CD4-positive, alpha-beta T cell (primary cell): ENCODE measurements around the gene HPCAL4. TPM values are rescaled to one million over a fixed set of nuclear protein-coding genes. Genes with fewer than 3 reads are reported as not detected.

Experiments
- ATAC-seq: fragments of 200-7000 bp; cut with Tn5 transposase; one replicate; pipeline ENCODE4 v1.10.0; 2022; ENCODE audit warnings: mild to moderate bottlenecking; ENCODE audit not compliant: poor library complexity
- CTCF ChIA-PET: fragments of 350-600 bp; sonication (Branson Sonifier 250); formaldehyde crosslinking; loops from one replicate; lab custom pipeline; 2021; ENCODE audit warnings: antibody characterized with exemption, inconsistent platforms; lab: Charles Lee
- POLR2A ChIA-PET: fragments of 350-600 bp; sonication (Branson Sonifier 250); formaldehyde crosslinking; loops from one replicate; lab custom pipeline; 2021; ENCODE audit warnings: antibody characterized with exemption, inconsistent platforms; lab: Charles Lee
- DNase-seq, 14 experiments: peaks; one replicate each; pipeline ENCODE4 v3.0.0-alpha.2; 2013 to 2020; ENCODE audit warnings: mixed read lengths in 2 of 14
- H3K27ac ChIP-seq, 2 donors: one replicate each; pipeline versions ENCODE4 v1.5.1 to v1.7.0; 2013; ENCODE audit warnings: low read length in 2 of 2, low read depth in 1 of 2, mild to moderate bottlenecking in 1 of 2
- H3K27me3 ChIP-seq, 2 experiments: 1 replicate in 1 of 2; 2 replicates in 1 of 2; pipeline versions ENCODE4 v1.6.1 to v1.7.0; 2013; ENCODE audit warnings: low read length in 2 of 2, control low read depth in 1 of 2, mild to moderate bottlenecking in 1 of 2, moderate library complexity in 1 of 2; ENCODE audit not compliant: insufficient read depth in 2 of 2, control insufficient read depth in 1 of 2
- H3K36me3 ChIP-seq: one replicate; pipeline ENCODE4 v1.6.1; 2013; ENCODE audit warnings: low read length, control low read depth; ENCODE audit not compliant: insufficient read depth
- H3K4me1 ChIP-seq: one replicate; pipeline ENCODE4 v1.6.1; 2013; ENCODE audit warnings: low read length, control low read depth; ENCODE audit not compliant: insufficient read depth
- H3K4me3 ChIP-seq: one replicate; pipeline ENCODE4 v1.5.1; 2013; ENCODE audit warnings: mild to moderate bottlenecking, low read length, moderate library complexity
- H3K9me3 ChIP-seq, 2 experiments: 1 replicate in 1 of 2; 2 replicates in 1 of 2; pipeline versions ENCODE4 v1.6.1 to v1.7.0; 2013; ENCODE audit warnings: low read length in 2 of 2, mild to moderate bottlenecking in 2 of 2, control low read depth in 1 of 2, moderate library complexity in 1 of 2; ENCODE audit not compliant: control insufficient read depth in 1 of 2, insufficient read depth in 1 of 2
- H3K27ac Mint-ChIP-seq: one replicate; pipeline ENCODE4 v1.8.0; 2020; ENCODE audit warnings: mixed read lengths
- H3K27me3 Mint-ChIP-seq: one replicate; pipeline ENCODE4 v1.8.0; 2021; ENCODE audit warnings: mixed read lengths
- H3K36me3 Mint-ChIP-seq: one replicate; pipeline ENCODE4 v1.8.0; 2021; ENCODE audit warnings: low read depth, mixed read lengths
- H3K4me1 Mint-ChIP-seq: one replicate; pipeline ENCODE4 v1.8.0; 2021; ENCODE audit warnings: low read depth, mixed read lengths
- H3K4me3 Mint-ChIP-seq: one replicate; pipeline ENCODE4 v1.8.0; 2020; ENCODE audit warnings: mild to moderate bottlenecking, mixed read lengths
- H3K9me3 Mint-ChIP-seq: one replicate; pipeline ENCODE4 v1.8.0; 2020; ENCODE audit warnings: mixed read lengths
- intact Hi-C, 2 experiments: fragments of 100-400 bp; cut with DNase I in 1 of 2; cut with micrococcal nuclease in 1 of 2; formaldehyde crosslinking; loops; one replicate each; pipeline versions ENCODE4 v1.15.1 to v1.9.0; 2023 to 2025; cut with DNase I, micrococcal nuclease
- total RNA-seq, 174 experiments: library from RNA in 2 of 174; stranded (reverse) in 2 of 174; gene quantifications; one replicate each; pipeline ENCODE4 v1.2.3 and lab custom pipeline; 2021 to 2026
- TF ChIP-seq, protein P1 (sequence below): fragments of 200-600 bp; IDR thresholded peaks from one replicate; pipeline ENCODE4 v1.8.0; 2022; ENCODE audit warnings: antibody characterized with exemption, mild to moderate bottlenecking

Gene HPCAL4
- total RNA-seq, 2 experiments from 2014 or later: 22.8 to 22.9 TPM

DNA sequence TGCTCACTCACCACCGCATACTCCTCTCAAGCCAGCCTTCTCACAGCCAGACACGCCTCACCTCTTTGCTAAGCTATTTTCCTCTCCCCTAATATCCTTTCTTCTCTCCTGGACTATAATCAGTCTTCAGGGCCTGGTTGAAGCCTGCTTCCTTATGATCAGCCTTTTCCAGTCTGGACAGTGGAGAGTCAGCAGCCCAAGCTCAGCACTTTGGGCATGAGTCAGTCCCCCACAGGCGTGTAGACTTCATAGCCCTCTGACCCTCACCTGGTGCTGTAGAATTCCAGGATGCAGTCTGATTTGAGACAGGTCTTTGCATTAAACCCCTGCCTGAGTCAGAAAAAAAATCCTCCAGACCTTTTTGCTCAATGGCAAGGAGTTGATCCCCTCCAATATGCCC, 2.5 kb downstream of the HPCAL4 start:
- H3K4me3 Mint-ChIP-seq: no peak overlapping the region
- H3K36me3 Mint-ChIP-seq: peaks cover 6% of the 10 kb centered on the region
- CTCF ChIA-PET: no interaction called here
- H3K27me3 ChIP-seq: peaks cover 0 to 12% of the 10 kb centered on the region in 2 experiments
- no peak for DNase-seq
- no peaks in the 10 kb centered on the region for H3K9me3 Mint-ChIP-seq
- POLR2A ChIA-PET: interaction anchor here (1.3 to 2.0 kb wide), 2 partner anchors 9 to 50 kb away, joined by 3 to 7 read pairs; partner anchors contain the start of gene PPIE
- intact Hi-C loops: loop anchor here in 1 of 2 experiments (2.0 kb wide), 1 partner anchor 16 kb away; the partner anchor contains the start of gene NT5C1A
- peaks cover 53% of the 10 kb centered on the region for H3K4me1 ChIP-seq
- TF ChIP-seq, protein P1, sequence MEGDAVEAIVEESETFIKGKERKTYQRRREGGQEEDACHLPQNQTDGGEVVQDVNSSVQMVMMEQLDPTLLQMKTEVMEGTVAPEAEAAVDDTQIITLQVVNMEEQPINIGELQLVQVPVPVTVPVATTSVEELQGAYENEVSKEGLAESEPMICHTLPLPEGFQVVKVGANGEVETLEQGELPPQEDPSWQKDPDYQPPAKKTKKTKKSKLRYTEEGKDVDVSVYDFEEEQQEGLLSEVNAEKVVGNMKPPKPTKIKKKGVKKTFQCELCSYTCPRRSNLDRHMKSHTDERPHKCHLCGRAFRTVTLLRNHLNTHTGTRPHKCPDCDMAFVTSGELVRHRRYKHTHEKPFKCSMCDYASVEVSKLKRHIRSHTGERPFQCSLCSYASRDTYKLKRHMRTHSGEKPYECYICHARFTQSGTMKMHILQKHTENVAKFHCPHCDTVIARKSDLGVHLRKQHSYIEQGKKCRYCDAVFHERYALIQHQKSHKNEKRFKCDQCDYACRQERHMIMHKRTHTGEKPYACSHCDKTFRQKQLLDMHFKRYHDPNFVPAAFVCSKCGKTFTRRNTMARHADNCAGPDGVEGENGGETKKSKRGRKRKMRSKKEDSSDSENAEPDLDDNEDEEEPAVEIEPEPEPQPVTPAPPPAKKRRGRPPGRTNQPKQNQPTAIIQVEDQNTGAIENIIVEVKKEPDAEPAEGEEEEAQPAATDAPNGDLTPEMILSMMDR: no peak
- peaks cover 28% of the 10 kb centered on the region for H3K27me3 Mint-ChIP-seq
- H3K27ac Mint-ChIP-seq: peak overlapping the region; percentile 50
- ATAC-seq: no peak
- no peak overlapping the region for H3K27ac ChIP-seq
- peaks cover 0 to 6% of the 10 kb centered on the region in 2 experiments for H3K9me3 ChIP-seq
- peaks cover 59% of the 10 kb centered on the region for H3K4me1 Mint-ChIP-seq
- no peak overlapping the region for H3K4me3 ChIP-seq
- no peaks in the 10 kb centered on the region for H3K36me3 ChIP-seq

DNA sequence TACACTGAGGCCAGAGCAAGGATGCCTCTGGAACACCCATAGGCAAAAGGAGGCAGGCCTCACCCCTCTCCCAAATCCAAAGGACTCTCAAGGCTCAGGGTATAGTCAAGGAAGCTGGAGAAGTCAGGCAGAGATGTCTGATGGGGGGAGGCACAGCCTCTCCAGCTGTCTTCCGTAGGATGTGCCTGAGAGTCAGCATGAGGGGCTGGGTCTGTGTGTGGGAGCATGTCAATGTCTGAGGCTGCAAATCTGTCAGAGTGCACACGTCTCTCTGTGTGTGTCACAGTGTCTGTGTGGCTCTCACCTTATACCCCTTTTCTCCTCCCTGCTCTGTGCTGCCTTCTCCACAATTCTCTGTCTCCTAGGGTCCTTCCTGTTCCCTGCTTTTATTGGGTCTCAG, 4.0 kb downstream of the HPCAL4 start:
- Histone ChIP-seq H3K9me3 (peaks cover 0 to 6% of the 10 kb centered on the region in 2 experiments), H3K27me3 (peaks cover 0 to 12% of the 10 kb centered on the region in 2 experiments), H3K27ac (no peak overlapping the region), H3K4me1 (peaks cover 53% of the 10 kb centered on the region), H3K4me3 (no peak overlapping the region), H3K36me3 (no peaks in the 10 kb centered on the region)
- TF ChIP-seq, protein P1: no peak
- H3K27me3 Mint-ChIP-seq: peaks cover 36% of the 10 kb centered on the region
- ChIA-PET CTCF (no interaction called here), POLR2A (no interaction called here)
- H3K36me3 Mint-ChIP-seq: peaks cover 12% of the 10 kb centered on the region
- no peaks in the 10 kb centered on the region for H3K9me3 Mint-ChIP-seq
- H3K4me1 Mint-ChIP-seq: peaks cover 58% of the 10 kb centered on the region
- no peak for ATAC-seq
- intact Hi-C loops: no loop called here
- H3K27ac Mint-ChIP-seq: no peak overlapping the region
- H3K4me3 Mint-ChIP-seq: no peak overlapping the region
- no peak for DNase-seq

DNA sequence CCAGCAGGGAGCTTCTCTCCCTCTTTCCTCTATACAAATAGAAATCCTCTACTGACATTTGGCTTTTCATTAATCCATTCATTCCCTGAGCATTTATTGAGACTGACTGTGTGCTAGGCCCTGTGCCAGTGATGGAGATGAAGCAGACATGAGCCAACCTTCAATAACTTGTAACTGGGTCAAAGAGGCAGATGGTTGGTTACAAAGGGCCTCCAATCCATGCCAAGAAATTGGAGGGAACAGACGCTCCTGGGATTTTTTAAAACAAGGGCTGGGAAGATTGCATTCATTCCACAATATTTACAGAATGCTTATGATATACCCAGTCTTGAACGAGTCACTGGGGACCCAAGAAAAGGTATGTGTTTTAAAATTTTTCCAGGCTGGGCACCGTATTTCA, 6.2 kb downstream of the HPCAL4 start:
- Histone ChIP-seq H3K27ac (no peak overlapping the region), H3K9me3 (peaks cover 0 to 6% of the 10 kb centered on the region in 2 experiments), H3K4me3 (no peak overlapping the region), H3K36me3 (no peaks in the 10 kb centered on the region), H3K27me3 (peaks cover 0 to 8% of the 10 kb centered on the region in 2 experiments), H3K4me1 (peaks cover 43% of the 10 kb centered on the region)
- TF ChIP-seq, protein P1: no peak
- no peak for DNase-seq
- POLR2A ChIA-PET: no interaction called here
- peaks cover 12% of the 10 kb centered on the region for H3K36me3 Mint-ChIP-seq
- peaks cover 28% of the 10 kb centered on the region for H3K27me3 Mint-ChIP-seq
- H3K27ac Mint-ChIP-seq: peak overlapping the region; percentile 72
- no peak for ATAC-seq
- peaks cover 49% of the 10 kb centered on the region for H3K4me1 Mint-ChIP-seq
- H3K9me3 Mint-ChIP-seq: no peaks in the 10 kb centered on the region
- intact Hi-C loops: no loop called here
- H3K4me3 Mint-ChIP-seq: no peak overlapping the region
- CTCF ChIA-PET: no interaction called here
